HG02938 (cell line): Measurements from ENCODE around the gene CYP1B1.
"Not testable (repeated sequence)": the region's sequence is repeated elsewhere in the genome, so short reads cannot be mapped to it uniquely, and the experiment has no call there.

Experiments used
- ATAC-seq: cut with Tn5 transposase; IDR thresholded peaks from one replicate; pipeline ENCODE4 v1.9.1; 2021; ENCODE audit warnings: mild to moderate bottlenecking, moderate library complexity; ENCODE audit not compliant: unreplicated experiment

Gene CYP1B1

GRCh38 chr2:38099099-38100028, 23.4 kb upstream of the CYP1B1 start:
- no peak for ATAC-seq

GRCh38 chr2:38098421-38099098, 22.6 kb upstream of the CYP1B1 start:
- no peak for ATAC-seq

- ATAC-seq, result no peak
Observed at GRCh38 chr2:38097988-38098385, 22.0 kb upstream of the CYP1B1 start.

- ATAC-seq, result no peak
Observed at GRCh38 chr2:38097258-38097987, 21.5 kb upstream of the CYP1B1 start.

- ATAC-seq, result peak; percentile 48
Observed at GRCh38 chr2:38095996-38096861, 20.3 kb upstream of the CYP1B1 start.

GRCh38 chr2:38095079-38095995, 19.4 kb upstream of the CYP1B1 start:
- ATAC-seq, result no peak

GRCh38 chr2:38093527-38094165, 17.7 kb upstream of the CYP1B1 start:
- no peak for ATAC-seq

GRCh38 chr2:38092196-38092902, 16.4 kb upstream of the CYP1B1 start:
- ATAC-seq, result no peak

GRCh38 chr2:38091760-38092159, 15.8 kb upstream of the CYP1B1 start:
- ATAC-seq, result no peak

- no peak for ATAC-seq
Observed at GRCh38 chr2:38090928-38091327, 15.0 kb upstream of the CYP1B1 start.

GRCh38 chr2:38090212-38090611, 14.3 kb upstream of the CYP1B1 start:
- ATAC-seq, result not testable (repeated sequence)

- not testable (repeated sequence) for ATAC-seq
Observed at GRCh38 chr2:38085998-38086698, 10.2 kb upstream of the CYP1B1 start.

GRCh38 chr2:38084556-38084955, 8.6 kb upstream of the CYP1B1 start:
- ATAC-seq, result not testable (repeated sequence)

GRCh38 chr2:38082727-38083126, 6.8 kb upstream of the CYP1B1 start:
- not testable (repeated sequence) for ATAC-seq

- no peak for ATAC-seq
Observed at GRCh38 chr2:38080346-38080745, 4.4 kb upstream of the CYP1B1 start.

GRCh38 chr2:38079116-38080052, 3.4 kb upstream of the CYP1B1 start:
- ATAC-seq, result no peak

GRCh38 chr2:38077431-38077769, 1.4 kb upstream of the CYP1B1 start:
- no peak for ATAC-seq
